GM11168 (cell line): ENCODE data around the gene SLC9C2.
"Not testable (repeated sequence)": the region's sequence is repeated elsewhere in the genome, so short reads cannot be mapped to it uniquely, and the experiment has no call there.

ENCODE experiments used
- in situ Hi-C: fragments of 300-500 bp; cut with MboI; formaldehyde crosslinking; loops from one replicate; pipeline ENCODE4 v1.12.0; 2022; ENCODE audit warnings: low sequenced_read_pairs; ENCODE audit not compliant: unreplicated experiment

The SLC9C2 gene

DNA sequence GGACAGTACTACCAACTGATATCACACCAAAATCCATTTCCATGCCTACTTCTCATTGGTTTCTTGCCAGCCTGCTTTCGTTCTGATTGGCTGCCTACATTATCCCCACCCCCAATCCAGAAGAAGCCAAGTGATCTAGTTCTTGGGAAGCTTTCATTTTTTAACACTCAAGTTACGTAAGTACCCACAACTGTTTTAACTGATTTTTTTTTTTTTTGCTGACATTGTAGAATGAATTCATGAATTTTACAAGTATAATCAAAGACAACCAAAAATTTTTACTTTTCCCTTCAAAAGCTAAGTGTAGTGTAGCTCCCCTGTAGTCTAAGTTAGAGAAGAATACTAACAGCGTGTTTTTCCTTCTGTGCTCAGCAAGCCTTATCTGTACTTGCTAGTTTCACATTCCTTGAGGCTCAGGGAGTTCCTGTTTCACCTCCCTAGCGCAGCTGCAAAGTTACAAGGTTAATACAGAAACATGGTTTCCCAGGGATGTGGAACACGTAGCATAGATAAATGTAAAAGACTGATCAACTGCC, at the start of gene SLC9C2:
SLC9C2 (minus strand) TSS at position 17 of the 536 bp plus-strand sequence. CDS start 1,296 bp downstream, outside the sequence.
- in situ Hi-C loops = no loop called here

- in situ Hi-C loops = no loop called here
These were observed 46.2 kb upstream of the SLC9C2 start for GRCh38 chr1:173648880-173649605.

DNA sequence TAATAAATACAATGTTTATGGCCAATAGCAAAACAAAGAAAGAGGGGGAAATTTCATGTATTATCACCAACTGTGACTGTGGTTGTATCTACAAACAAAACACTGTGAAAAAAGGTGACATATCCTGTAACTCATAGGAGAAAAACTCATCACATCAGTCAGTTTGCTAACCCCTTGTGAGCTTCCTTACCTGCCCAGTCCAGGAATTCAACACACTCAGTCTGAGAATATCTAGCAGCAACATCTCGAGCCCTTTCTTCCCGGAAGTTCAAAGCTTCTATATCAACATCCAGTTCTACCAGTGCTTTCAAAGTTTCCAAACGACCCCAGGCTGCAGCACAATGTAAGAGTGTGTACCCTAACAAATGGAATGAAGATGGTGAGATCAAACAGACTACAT, 43.8 kb upstream of the SLC9C2 start:
- in situ Hi-C loops = no loop called here

DNA sequence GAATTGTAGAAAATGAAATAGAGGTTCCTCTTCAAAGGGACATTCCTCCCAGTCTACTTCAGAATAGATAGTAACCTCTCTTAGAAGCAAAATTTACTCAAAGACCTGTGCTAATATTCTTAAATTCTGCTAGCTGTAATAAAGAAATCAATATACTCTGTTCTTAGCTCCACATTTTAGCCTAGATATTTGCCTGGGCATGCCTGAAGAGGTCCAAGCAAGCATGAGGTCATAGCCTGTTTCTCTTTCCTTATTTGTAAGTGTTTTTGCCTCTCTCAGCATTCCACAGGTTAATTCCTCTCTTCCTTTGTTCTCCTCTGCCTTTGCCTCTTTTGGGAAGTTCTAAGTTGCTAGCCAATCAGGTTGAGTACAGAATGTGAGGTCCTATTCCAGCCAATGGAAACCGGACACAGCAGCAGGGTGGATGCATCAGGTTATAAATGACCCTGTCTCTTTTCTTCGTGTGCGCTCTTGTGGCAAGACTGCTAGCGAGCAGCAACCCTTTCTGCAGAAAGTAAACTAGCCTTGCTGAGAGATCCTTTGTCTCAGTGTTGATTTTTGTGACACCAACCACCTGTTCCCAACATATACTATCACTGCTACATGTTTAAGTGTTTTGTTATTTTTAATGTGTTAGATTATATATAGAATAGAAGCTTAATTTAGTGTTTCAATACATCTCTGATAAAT, 39.7 kb upstream of the SLC9C2 start:
- in situ Hi-C loops = not testable (repeated sequence)

DNA sequence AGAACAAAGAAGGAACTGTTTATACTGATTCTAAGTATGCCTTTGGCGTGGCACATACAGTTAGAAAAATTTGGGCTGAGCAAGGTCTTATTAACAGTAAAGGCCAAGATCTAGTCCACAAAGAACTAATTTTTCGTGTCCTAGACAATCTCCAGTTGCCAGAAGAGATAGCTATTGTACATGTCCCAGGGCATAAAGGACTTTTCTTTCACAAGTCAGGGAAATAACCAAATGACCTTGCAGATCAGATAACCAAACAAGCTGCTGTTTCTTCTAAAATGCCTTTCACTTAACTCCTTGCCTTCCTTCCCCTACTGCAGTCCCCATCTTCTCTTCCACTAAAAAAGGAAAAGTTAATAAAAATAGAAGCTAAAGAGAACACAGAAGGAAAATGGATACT, 36.2 kb upstream of the SLC9C2 start:
- in situ Hi-C loops = no loop called here

- in situ Hi-C loops = no loop called here
These were observed 35.5 kb upstream of the SLC9C2 start for GRCh38 chr1:173638043-173639021.

DNA sequence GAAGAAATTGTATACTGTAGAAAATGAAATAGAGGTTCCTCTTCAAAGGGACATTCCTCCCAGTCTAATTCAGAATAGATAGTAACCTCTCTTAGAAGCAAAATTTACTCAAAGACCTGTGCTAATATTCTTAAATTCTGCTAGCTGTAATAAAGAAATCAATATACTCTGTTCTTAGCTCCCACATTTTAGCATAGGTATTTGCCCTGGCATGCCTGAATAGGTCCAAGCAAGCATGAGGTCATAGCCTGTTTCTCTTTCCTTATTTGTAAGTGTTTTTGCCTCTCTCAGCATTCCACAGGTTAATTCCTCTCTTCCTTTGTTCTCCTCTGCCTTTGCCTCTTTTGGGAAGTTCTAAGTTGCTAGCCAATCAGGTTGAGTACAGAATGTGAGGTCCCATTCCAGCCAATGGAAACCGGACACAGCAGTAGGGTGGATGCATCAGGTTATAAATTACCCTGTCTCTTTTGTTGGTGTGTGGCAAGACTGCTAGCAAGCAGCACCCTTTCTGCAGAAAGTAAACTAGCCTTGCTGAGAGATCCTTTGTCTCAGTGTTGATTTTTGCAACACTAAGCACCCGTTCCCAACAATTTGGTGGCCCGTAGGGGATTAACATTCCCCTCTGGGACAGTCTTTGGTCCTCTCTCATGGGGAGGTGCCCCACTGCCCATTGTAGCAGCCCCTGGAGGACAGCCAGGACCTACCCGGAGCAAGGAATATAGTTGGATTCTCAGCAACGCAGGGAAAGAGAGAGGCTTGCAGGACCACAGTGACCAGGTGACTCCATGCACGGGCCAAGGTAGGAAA, 34.6 kb upstream of the SLC9C2 start:
- in situ Hi-C loops = not testable (repeated sequence)

GRCh38 chr1:173635116-173635515, 32.2 kb upstream of the SLC9C2 start, which contains the start of gene TEX50:
TEX50 (plus strand) TSS chr1:173635338; CDS start chr1:173635522, 184 bp downstream.
- in situ Hi-C loops = no loop called here

DNA sequence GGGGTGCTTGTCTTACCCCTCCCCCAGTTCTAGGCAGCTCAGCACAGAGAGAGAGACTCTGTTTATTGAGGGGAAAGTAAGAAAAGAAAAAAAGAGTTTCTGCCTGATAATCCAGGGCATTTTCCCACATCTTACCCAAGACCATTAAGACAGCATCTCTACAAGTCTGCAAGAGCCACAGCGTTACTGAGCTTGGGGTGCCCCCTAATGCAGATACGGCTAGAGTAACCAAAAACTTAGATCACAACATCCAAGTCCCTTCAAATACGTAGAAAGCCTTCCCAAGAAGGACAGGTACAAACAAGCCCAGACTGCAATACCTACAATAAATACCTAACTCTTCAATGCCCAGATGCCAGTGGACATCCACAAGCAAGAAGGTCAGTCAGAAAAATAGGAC, 26.0 kb upstream of the SLC9C2 start:
- in situ Hi-C loops = no loop called here

DNA sequence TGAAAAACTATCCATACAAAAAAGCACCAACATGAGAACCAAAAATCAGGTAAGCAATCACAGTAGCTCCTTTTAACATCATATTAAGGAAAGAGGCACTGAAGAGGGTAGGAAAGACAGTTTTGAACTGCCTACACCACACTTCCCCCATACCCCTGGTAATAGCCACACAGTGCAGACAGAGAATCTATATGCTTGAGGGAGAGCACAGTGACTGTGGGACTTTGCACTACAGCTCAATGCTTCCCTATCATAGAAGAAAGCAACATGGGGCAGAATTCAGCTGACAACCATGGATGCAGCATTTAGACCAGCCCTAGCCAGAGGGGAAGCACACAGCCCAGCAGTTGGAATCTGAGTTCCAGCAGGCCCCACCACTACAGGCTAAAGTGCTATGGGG, 24.4 kb upstream of the SLC9C2 start:
- in situ Hi-C loops = no loop called here

DNA sequence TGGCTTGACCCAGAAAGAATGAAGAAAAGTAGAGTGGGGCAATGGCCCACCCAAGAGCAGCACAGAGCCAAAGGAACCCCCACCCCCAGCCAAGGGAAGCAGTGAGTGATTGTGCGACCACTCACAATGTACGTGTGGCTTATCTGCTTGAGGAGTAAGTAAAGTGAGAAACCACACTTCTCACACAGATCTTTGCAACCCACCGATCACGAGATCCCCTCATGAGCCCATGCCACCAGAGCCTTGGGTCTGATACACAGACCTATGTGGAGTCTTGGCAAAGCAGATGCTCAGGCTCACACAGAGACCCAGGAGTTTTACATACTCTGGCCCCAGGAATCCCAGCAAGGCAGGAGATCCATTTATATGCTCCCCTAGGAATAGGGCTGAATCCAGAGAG, 14.0 kb upstream of the SLC9C2 start:
- in situ Hi-C loops = no loop called here

GRCh38 chr1:173613086-173613485, 10.2 kb upstream of the SLC9C2 start:
- in situ Hi-C loops = not testable (repeated sequence)

GRCh38 chr1:173608503-173609216, 5.8 kb upstream of the SLC9C2 start:
- in situ Hi-C loops = no loop called here

GRCh38 chr1:173601588-173601987, 1.3 kb downstream of the SLC9C2 start:
- in situ Hi-C loops = no loop called here

DNA sequence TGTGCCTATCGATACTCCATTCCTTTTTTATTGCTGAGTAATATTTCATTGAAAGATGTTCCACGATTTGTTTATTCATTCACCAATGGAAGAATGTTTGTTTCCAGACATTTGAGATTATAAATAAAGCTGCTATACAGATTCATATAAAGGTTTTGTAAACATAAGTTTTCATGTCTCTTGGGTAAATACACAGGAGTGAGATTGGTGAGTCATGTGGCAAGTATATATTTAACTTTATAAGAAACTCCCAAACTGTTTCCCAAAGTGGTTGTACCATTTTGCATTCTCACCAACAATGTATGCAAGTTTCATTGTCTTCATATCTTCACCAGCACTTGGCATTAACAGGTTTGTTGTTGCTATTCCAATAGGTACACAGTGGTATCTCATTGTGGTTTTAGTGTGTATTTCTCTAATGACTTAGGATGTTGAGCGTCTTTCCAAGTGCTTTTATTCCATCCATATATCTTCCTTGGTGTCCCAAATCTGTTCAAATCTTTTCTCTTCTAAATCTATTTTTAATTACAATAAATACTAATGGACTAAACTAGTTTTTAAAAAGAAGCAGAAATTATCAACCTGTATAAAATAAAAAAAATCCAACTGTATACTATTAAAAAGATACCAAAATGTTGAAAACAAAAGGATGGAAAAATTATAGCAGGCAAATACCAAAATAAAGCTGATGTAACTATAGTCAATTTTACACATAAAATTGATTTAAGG, 6.6 kb downstream of the SLC9C2 start:
- in situ Hi-C loops = no loop called here

DNA sequence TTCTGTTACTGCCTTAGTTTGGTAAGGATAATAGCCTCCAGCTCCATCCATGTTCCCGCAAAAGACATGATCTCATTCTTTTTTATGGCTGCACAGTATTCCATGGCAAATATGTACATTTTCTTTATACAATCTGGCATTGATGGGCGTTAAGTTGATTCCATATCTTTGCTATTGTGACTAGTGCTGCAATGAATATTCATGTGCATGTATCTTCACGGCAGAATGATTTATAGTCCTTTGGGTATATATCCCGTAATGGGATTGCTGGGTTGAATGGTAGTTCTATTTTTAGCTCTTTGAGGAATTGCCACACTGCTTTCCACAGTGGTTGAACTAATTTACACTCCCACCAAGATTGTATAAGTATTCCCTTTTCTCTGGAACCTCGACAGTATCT, 11.7 kb downstream of the SLC9C2 start:
- in situ Hi-C loops = not testable (repeated sequence)

GRCh38 chr1:173590557-173590956, 12.3 kb downstream of the SLC9C2 start:
- in situ Hi-C loops = no loop called here

GRCh38 chr1:173581383-173582079, 21.3 kb downstream of the SLC9C2 start:
- in situ Hi-C loops = no loop called here
